Dedifferentiated amniotic fluid mesenchymal stem cell (primary cell): ENCODE results near the gene CLEC1A.
A peak's percentile ranks its signal among the peaks of the same experiment; 100 is the strongest.

Source experiments
- DNase-seq: peaks from one replicate; pipeline ENCODE4 v3.0.0-alpha.2; 2016; ENCODE audit errors: extremely low spot score

CLEC1A gene

GRCh38 chr12:10101648-10102220, 2.9 kb upstream of the CLEC1A start:
- DNase-seq = no peak

GRCh38 chr12:10101042-10101579, 2.3 kb upstream of the CLEC1A start:
- DNase-seq = peak; percentile 64

- DNase-seq = no peak
Observed at GRCh38 chr12:10097521-10097920, 1.3 kb downstream of the CLEC1A start.

- DNase-seq = no peak
Observed at GRCh38 chr12:10095971-10096370, 2.8 kb downstream of the CLEC1A start.

- DNase-seq = no peak
Observed at GRCh38 chr12:10094646-10095395, 4.0 kb downstream of the CLEC1A start.

GRCh38 chr12:10088955-10089900, 9.6 kb downstream of the CLEC1A start:
- DNase-seq = no peak

GRCh38 chr12:10088031-10088430, 10.8 kb downstream of the CLEC1A start:
- DNase-seq = no peak

- no peak for DNase-seq
Observed at GRCh38 chr12:10086387-10086786, 12.4 kb downstream of the CLEC1A start.

GRCh38 chr12:10084733-10085132, 14.1 kb downstream of the CLEC1A start:
- DNase-seq = no peak

GRCh38 chr12:10082117-10082874, 16.5 kb downstream of the CLEC1A start:
- DNase-seq = no peak

GRCh38 chr12:10075451-10075850, 23.3 kb downstream of the CLEC1A start:
- DNase-seq = no peak

GRCh38 chr12:10073261-10073660, 25.5 kb downstream of the CLEC1A start:
- no peak for DNase-seq

GRCh38 chr12:10072131-10072530, 26.7 kb downstream of the CLEC1A start:
- no peak for DNase-seq

GRCh38 chr12:10070380-10070779, 28.4 kb downstream of the CLEC1A start:
- no peak for DNase-seq

GRCh38 chr12:10069976-10070375, 28.8 kb downstream of the CLEC1A start:
- no peak for DNase-seq

- no peak for DNase-seq
Observed at GRCh38 chr12:10069099-10069498, 29.7 kb downstream of the CLEC1A start.

GRCh38 chr12:10068644-10069043, 30.1 kb downstream of the CLEC1A start:
- DNase-seq = no peak

GRCh38 chr12:10067942-10068341, 30.8 kb downstream of the CLEC1A start:
- no peak for DNase-seq

- no peak for DNase-seq
Observed at GRCh38 chr12:10067264-10067663, 31.5 kb downstream of the CLEC1A start.

GRCh38 chr12:10065241-10065640, 33.5 kb downstream of the CLEC1A start:
- no peak for DNase-seq

GRCh38 chr12:10058387-10058786, 40.4 kb downstream of the CLEC1A start:
- DNase-seq = no peak
